Measurements from ENCODE around the gene CPSF3. TPM values are rescaled to one million over a fixed set of nuclear protein-coding genes. Genes with fewer than 3 reads are reported as not detected.

Gene CPSF3
- total RNA-seq, 1 experiment from 2014 or later, result 110 TPM

DNA sequence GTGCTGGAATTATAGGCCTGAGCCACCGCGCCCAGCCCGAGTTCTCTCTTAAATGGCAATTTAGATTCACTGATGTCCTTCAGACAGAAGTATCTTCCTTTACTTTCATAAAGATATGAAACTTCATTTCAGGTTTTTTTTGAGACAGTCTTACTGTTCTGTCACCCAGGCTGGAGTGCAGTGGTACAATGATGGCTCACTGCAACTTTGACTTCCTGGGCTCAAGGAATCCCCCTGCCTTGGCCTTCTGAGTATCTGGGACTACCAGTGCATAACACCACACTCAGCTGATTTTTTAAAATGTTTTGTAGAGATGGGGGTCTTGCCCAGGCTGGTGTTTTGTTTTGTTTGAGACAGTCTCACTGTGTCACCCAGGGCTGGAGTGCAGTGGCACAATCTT lies 13.3 kb upstream of the CPSF3 start:
- in situ Hi-C loops (cut with HindIII; ENCODE audit: low pct_unique_long_range_greater_than_20kb, low sequenced_read_pairs), result no loop called here
- DNase-seq (ENCODE audit: low read depth, low spot score), result no peak

DNA sequence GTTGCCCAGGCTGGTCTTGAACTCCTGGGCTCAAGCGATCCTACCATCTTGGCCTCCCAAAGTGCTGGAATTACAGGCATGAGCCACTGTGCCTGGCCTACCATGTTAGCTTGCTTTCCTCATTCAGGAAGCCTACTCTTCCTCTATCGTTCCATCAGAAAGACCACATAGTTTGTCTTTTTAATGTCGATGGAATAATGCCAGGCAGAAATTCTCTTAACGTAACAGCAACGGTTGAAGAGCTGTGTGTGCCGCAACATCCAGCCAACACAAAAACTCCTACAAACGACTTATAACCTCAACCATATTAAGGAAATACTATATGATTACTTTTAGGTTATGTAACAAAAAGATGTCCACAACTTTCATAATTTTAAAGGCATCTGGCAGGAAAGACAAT lies 10.7 kb upstream of the CPSF3 start:
- in situ Hi-C loops (cut with HindIII; ENCODE audit: low pct_unique_long_range_greater_than_20kb, low sequenced_read_pairs), result no loop called here
- DNase-seq (ENCODE audit: low read depth, low spot score), result no peak

DNA sequence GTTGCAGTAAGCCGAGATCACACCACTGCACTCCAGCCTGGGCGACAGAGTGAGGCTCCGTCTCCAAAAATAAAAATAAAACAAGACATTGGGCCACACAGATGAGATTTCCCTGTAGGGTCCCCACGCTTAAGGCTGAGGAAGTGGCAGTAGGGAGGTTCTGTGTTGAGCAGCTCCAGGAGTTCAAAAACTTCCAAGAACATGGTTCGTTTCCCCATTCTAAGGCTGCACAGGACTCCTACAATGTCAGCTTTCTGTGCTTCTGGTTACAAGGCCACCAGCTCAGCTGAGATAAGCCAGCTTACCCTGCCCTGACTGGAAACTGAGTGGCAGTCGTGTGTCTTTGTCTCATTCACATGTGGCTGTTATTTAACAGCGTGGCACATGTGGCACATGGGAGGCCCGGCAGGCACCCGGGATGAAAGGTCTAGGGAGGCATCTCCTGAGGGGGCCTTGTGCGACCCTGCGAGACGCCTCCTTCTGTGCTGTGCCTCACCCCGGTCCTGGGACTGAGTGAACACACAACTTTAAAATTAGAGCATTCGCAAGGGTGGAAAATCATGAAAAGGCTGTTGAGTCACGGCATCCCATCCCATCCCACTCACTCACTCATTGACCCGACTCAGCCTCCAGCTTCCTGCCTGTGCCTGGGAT lies 7.8 kb upstream of the CPSF3 start:
- in situ Hi-C loops (cut with HindIII; ENCODE audit: low pct_unique_long_range_greater_than_20kb, low sequenced_read_pairs), result no loop called here
- no peak for DNase-seq (ENCODE audit: low read depth, low spot score)

DNA sequence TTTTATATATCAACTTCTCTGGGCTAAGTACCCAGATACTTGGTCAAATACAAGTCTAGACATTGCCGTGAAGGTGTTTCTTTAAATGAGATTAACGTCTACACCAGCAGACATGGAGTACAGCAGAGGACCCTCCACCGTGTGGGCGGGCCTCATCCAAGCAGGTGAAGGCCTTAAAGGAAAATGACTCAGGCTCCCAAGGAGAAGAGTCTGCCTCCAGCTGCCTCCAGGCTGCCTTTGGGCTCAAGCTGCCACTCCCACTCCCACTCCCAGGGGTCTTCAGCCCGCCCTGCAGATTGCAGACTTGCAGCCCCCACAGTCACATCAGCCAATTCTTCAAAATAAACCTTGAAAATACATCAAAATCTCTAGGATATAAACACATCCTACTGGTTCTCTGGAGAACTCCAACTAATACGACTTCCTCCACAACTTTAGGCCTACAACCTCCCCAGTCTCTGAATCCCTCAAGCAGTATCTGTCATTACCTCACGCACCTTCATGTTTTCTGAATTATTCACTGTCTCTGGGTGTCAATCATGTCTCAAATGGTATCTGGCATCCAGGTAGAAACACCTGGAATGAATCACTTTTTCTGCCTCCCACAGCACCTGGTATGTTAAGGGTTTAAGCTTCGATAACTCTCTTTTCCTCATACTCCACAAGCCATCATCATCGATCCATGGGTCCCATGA lies 7.0 kb upstream of the CPSF3 start:
- no peak for DNase-seq (ENCODE audit: low read depth, low spot score)
- in situ Hi-C loops (cut with HindIII; ENCODE audit: low pct_unique_long_range_greater_than_20kb, low sequenced_read_pairs), result no loop called here

DNA sequence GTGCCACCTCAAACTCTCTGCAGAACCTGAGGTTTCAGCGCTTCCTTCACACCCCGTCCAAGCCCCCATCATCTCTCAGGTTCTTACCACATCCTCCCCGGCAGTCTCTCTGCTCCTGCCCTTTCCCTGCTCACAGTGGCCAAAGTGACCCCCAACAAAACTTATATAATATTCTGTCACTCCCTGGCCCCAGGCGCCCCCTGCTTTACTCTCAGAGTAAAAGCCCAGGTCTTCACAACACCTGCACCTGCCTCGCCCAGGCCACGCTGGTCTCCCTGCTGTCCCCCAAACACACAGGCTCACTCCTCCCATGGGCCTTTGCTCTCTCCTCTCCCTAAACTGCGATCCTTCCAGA lies 6.5 kb upstream of the CPSF3 start:
- DNase-seq (ENCODE audit: low read depth, low spot score), result no peak
- in situ Hi-C loops (cut with HindIII; ENCODE audit: low pct_unique_long_range_greater_than_20kb, low sequenced_read_pairs), result no loop called here

DNA sequence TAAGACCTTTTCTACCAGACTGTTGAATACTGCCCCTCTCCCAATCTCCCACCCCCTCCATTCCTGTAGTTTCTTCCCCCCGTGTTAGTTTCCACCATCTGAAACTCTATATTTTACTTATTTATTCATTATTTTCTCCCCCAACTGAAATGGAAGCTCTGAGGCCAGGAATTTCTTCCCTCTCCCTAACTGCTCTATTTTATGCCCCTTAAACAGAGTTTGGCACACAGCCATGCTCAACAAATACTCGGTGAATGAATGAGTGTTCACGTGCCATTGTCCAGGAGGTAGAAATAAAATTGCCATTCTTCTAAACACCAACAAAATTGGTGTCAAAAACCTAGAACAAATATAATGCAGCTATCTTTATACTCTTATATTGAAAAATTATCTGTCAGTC lies 5.7 kb upstream of the CPSF3 start:
- in situ Hi-C loops (cut with HindIII; ENCODE audit: low pct_unique_long_range_greater_than_20kb, low sequenced_read_pairs), result no loop called here
- no peak for DNase-seq (ENCODE audit: low read depth, low spot score)

DNA sequence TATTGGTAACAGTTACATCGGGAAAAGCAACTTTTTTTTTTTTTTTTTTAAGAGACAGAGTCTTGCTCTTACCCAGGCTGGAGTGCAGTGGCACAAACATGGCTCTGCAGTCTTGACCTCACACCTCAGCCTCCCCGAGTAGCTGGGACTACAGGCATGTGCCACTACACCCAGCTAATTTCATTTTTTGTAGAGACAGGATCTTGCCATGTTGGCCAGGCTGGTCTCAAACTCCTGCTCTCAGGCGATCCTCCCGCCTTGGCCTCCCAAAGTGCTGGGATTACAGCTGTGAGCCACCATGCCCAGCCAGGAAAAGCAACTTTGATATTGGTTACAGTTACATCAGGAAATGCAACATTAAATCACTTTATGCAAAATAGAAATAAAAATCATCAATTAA lies 4.7 kb upstream of the CPSF3 start:
- in situ Hi-C loops (cut with HindIII; ENCODE audit: low pct_unique_long_range_greater_than_20kb, low sequenced_read_pairs), result no loop called here
- no peak for DNase-seq (ENCODE audit: low read depth, low spot score)

DNA sequence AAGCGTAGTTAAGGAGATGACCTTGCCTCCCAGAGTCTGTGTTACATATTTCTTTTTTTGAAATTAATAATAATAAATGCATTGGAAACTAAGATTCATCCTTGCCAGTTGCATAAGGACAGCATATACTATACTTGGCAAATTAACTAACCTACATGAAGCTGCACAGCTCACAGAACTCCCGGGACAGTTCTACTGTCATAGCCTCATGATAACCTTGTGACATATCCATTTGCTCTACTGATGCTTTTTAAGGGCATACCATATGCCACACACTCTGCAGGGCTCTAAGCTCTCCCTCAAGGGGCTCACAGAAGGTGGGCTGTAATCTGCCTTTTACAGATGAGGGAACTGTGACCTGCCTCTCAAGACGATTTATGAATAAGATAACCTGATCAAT lies 3.9 kb upstream of the CPSF3 start:
- in situ Hi-C loops (cut with HindIII; ENCODE audit: low pct_unique_long_range_greater_than_20kb, low sequenced_read_pairs), result no loop called here
- DNase-seq (ENCODE audit: low read depth, low spot score), result peak; percentile 80

DNA sequence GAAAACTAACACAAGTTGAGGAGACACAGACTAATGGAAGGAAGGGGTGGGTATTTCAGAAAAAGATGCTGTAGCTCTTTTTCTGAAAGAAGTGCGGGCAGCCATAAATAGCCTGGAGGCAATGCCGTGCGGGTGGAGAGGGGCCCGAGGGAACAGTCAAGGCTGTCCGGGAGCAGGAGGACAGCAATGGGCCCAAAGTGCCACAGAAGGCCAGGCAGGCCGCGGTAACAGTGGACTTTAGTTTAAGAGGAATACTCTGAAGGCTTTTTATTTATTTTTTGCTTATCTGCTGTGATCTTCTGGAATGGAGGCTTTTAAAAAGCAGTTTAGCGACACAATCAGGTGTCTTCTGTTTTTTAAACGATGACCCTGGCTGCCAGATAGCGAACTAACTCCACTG lies 3.0 kb upstream of the CPSF3 start:
- DNase-seq (ENCODE audit: low read depth, low spot score), result no peak
- in situ Hi-C loops (cut with HindIII; ENCODE audit: low pct_unique_long_range_greater_than_20kb, low sequenced_read_pairs), result no loop called here

DNA sequence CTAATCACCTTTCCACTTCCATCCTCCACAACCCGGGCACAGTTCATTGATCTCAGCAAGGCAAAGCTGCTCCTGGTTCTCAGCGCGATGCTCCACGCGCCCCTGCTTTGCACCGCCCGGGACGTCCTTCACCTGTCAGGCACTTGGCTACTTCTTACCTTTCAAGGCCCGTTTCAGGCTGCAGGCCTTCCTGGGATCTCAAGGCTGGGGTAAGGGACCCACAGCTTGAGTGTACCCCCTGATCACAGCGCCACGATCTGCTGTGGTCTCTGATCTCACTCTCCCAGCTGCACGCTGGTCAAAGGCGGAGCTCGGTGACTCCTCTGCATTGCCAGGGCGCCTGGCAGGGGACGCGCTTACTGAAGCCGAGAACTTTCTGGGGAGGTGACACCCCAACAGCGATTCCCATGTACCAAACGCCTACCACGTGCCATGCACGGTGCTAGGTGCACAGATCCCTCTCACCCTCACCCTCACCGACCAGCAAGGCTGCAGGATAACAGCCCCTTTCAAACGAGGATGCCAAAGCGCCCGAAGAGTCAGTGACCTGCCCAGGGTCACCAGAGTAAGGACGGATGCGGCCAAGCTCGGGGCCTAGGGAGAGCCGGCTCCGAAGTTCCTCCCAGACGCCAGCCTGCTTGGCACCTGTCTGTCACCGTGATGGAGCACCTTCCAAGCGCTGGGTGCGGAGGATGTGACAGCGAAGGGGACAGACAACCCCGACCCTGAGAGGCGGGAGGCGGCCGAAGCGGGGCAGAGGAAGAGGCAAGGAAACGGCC lies 944 bp upstream of the CPSF3 start:
- in situ Hi-C loops (cut with HindIII; ENCODE audit: low pct_unique_long_range_greater_than_20kb, low sequenced_read_pairs), result no loop called here
- DNase-seq (ENCODE audit: low read depth, low spot score), result peak; percentile 26

DNA sequence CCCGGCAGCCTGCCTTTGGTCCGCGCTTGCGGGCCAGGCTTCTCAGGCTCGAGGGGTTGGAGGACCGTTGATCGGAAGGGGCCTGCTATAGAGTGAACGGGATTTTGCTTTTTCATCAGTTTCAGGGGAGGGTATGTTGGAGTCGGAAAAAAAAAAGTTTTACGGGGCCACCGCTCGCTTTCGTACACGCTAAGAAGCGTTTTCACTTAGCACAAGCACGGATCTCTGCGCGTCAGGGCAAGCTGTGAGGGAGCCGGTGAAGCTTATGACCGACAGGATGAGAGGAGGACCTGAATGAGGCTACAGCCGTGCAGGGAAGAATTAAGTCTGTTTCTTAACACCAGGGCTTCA lies 443 bp downstream of the CPSF3 start:
- DNase-seq (ENCODE audit: low read depth, low spot score), result no peak
- in situ Hi-C loops (cut with HindIII; ENCODE audit: low pct_unique_long_range_greater_than_20kb, low sequenced_read_pairs), result no loop called here

DNA sequence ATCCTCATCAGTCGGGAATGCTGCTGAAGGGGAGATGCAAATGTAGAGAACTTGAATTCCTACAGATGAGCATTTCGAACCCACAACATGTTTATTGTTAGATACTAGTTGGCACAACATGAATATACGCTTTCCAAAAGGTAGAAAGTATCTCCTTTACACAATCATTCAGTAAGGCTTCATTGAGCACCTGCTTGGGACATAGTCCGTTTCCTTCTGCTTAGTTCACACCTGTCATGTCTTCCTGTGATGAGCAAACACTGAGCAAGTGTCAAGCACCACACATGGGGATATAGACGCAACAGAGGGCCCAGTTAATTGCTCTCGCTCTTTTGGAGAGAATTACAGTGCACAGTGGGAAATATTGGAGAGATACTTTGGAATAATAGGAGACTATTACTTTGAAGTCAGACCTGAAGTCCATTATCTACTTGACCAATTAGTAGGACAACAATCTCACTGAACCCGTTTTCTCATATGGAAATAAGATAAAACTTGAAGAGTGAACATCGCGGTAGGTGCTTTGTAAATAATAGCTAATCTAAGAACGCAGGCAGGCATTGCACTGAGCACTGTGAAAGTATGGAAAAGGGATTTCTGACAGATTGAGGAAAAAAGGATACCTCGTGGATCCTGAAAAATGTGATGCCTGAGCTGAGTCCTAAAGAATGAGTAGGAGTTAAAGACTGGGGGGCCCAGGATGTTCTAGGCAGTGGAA lies 1.2 kb downstream of the CPSF3 start:
- no peak for DNase-seq (ENCODE audit: low read depth, low spot score)
- in situ Hi-C loops (cut with HindIII; ENCODE audit: low pct_unique_long_range_greater_than_20kb, low sequenced_read_pairs), result no loop called here

DNA sequence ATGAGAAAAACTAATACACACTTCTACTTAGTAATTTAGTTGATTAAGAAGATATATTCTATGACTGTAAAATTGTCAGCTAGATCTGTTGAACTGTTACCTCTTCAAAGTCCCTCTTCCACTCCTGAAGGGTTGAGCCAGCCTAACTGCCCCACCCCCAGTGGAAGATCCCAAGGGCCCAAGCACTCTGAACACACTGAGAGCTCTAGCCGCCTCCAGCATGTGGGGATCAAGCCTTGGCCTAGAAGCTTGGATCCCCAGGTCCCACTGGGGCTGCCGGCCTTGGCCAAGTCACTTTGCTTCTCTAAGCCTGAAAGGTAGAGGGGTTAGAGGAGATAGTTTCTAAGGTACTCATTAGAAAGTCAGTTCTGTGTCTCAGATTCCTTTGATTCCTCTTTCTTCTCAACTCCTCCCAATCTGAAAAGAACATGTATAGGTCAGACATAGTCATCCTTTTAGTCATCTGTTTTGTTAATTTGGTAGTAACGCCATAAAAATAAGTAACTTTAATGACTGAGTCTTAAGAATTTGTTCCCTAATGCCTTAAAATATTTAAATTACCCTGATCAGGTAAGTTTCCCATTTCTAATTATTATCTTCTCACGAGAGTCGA lies 5.6 kb downstream of the CPSF3 start:
- in situ Hi-C loops (cut with HindIII; ENCODE audit: low pct_unique_long_range_greater_than_20kb, low sequenced_read_pairs), result no loop called here
- no peak for DNase-seq (ENCODE audit: low read depth, low spot score)

DNA sequence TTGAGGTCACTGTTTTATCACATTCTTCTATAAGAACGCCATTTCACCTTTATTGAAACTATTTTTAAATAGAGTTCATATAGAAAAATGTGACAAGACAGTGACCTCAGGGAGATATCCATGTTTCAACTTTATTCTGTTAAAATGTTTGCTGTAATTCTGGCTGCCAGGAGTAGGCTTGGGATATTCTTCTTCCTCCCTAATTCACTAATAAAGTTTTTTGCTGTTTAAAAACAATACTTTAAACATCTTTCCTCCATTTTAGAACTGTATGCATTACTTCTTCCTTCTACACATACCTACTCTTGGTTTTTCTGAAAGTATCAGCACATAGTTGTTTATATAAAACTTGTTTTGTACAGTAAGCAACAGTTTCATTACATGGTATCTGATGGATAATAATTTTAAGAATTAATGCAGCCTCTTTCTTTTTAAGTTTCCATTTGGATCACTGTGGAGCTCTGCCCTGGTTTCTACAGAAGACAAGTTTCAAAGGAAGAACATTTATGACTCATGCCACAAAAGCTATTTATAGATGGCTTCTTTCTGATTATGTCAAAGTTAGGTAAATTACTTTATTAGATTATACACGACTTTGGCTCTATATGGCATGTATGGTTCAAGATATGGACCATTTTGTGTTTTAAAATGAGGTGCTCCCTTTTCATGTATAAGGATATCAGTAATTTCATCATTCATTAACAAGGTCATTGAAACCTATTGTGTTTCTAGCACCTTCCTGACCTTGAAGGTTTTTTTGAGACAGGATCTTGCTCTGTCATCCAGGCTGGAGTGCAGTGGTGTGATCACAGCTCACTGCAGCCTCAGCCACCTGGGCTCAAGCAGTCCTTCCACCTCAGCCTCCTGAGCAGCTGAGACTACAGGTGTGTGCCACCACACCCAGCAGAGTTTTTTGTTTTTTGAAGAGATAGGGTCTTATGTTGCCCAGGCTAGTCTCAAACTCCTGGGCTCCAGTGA lies 7.2 kb downstream of the CPSF3 start:
- in situ Hi-C loops (cut with HindIII; ENCODE audit: low pct_unique_long_range_greater_than_20kb, low sequenced_read_pairs), result no loop called here
- DNase-seq (ENCODE audit: low read depth, low spot score), result no peak

DNA sequence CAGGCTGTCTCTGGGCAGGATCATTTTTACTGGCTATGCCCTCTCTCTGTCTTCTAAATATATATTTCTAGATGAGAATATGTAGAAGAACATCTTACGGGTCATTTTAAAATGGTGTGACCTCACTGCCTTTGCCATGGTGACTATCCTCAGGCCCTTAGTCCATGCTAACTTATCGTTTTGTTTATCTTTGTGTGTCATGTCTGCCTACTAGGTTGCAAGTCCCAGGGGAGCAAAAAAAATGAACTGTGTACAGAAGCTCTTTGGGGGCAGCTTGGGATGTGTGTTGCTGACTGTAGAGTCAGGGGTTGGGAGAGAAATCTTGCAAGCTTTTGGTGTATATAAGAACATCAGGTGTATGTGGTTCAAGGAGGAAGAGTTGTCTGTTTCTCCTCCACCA lies 11.0 kb downstream of the CPSF3 start:
- in situ Hi-C loops (cut with HindIII; ENCODE audit: low pct_unique_long_range_greater_than_20kb, low sequenced_read_pairs), result no loop called here
- DNase-seq (ENCODE audit: low read depth, low spot score), result no peak

DNA sequence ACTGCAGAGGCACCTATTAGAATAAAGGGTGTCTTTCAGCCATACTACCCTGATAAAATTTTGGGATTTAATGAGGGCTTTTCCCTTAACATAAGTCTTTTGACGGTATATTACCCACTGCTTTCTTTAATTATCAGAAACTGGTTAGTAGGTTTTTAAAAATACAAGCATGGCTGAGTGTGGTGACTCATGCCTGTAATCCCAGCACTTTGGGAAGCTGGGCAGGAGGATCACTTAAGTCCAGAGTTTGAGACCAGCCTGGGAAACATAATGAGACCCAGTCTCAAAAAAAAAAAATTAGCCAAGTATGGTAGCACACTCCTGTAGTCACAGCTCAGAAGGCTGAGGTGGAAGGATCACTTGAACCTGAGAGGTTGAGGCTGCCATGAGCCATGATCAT lies 16.1 kb downstream of the CPSF3 start:
- DNase-seq (ENCODE audit: low read depth, low spot score), result no peak
- in situ Hi-C loops (cut with HindIII; ENCODE audit: low pct_unique_long_range_greater_than_20kb, low sequenced_read_pairs), result no loop called here

DNA sequence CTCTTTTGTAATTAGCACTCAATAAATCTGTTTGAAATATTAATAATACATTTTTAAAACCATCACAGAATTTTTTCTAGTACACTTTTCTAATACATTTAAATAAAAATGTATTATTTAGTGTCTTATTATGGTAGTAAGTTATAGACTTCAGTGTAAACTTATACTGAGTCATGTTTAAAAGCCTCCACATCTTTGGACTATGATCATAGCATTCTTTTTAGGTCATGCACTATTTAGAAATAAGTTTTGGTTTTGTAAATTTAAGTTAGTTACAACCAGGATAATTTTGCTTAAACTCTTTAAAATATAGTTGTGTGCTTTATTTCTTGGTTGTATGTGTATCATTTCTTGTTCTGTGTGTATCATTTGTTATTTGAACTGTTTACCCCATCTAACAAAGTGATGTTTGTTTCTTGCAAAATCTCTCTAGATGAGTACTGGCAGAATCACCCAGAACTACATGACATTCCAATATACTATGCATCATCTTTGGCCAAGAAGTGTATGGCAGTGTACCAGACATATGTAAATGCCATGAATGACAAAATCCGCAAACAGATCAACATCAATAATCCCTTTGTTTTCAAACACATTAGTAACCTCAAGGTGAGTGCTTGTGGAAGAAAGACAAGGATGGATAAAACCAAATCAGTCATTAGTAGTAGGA lies 16.7 kb downstream of the CPSF3 start:
- in situ Hi-C loops (cut with HindIII; ENCODE audit: low pct_unique_long_range_greater_than_20kb, low sequenced_read_pairs), result no loop called here
- no peak for DNase-seq (ENCODE audit: low read depth, low spot score)
